ENCODE results near the gene MUSTN1. TPM values are rescaled to one million over a fixed set of nuclear protein-coding genes. Genes with fewer than 3 reads are reported as not detected.

Gene MUSTN1
- total RNA-seq, result not detected in 2 replicates

DNA sequence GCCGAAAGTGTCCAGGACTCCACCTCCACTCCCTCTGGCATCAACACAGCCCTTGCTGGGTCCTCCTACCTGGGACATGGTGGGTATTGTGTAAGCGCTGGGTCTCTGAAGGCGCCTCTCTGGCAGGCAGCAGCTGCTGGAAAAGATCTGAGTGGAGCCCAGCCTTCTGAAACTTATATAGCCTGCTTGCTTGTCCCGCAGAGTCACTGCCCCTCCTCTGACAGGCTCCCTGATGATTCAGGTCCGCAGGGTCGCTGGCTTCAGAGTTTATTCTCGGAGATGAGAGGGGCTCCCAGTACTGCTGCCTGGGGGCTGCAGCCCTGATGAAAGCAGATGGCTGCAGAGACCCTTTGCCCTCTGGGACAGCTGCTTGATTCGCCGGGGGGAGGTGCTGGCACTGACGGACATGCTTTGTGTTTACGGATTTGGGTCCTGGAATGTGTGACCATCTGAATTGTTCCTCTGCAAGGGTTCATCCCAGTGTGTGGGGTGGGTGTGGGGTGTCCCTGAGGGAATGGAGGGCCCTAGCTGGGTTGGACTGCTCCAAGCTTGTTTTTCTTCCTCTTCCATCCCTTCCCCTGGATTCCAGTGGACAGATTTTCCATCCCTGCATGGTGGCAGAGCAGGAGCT lies at the start of gene MUSTN1:
TSS of gene MUSTN1 (minus strand) at position 149 of the 631 bp plus-strand sequence. CDS start at position 78, 71 bp downstream.

DNA sequence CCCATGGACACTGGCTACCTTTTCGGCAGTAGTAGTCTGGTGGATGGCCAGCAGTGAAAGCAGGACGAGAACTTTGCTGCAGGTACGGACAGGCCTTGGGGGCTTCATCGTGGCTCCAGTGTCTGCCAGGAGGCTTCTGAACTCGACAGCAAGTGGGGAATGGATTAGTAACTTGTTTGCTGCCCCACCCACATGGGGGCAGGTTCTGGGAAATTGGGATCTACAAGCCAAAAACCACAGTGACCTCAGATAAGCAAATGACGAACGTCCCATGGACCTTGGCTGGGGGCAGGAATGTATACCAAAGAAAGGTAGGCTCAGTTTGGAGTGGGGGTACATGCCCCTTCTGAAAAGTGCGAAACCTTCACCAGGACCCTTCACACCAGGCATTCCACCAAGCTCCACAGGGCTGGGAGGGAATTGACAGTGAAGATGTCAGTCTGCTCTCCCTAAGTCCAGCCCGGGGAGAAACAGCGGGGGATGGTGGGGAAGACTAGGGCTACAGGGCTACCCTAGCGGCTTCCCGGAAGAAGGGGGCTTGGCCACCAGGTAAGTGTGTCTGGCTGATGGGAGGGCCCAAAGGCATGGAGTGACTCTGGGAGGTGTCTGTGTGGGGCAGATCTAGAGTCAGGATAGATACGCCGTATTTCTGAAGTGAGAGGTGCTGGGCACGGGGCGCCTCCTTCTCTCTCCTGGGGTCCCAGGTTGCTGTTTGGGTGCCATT lies 4.1 kb downstream of the MUSTN1 start, which contains the start of gene ITIH4:
TSS of gene ITIH4 (minus strand) at position 138 of the 724 bp plus-strand sequence. CDS start at position 108, 30 bp downstream.

DNA sequence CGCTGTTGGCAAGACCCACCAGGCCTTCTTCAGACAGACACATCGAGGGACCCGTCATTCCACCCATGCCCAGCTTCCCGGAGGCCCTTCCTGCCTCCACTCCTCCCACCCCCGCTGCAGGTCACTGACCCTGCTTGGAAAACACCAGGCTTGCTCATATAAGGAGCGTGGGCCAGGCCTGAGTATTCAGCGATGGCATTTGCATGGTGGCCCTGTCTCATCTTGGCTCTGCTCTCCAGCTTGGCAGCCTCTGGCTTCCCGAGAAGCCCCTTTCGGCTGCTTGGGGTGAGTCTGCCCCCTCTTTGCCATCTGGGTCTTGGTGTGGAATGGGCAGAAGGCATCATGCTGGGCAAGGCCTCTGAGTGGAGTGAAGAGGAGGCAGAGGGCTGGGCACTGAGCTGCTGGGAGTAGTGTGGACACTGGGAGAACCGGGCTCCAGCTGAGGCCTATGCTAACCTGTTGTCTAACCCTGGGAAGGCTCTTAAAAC lies 40.2 kb downstream of the MUSTN1 start, which contains the start of gene ITIH3:
TSS of gene ITIH3 (plus strand) at position 185 of the 488 bp plus-strand sequence. CDS start at position 193, 8 bp downstream.

Other genes with a start within 250 kb of the MUSTN1 start
- 21.1 and 43.1 TPM in 2 replicates for gene PBRM1, start 149.1 kb downstream of the MUSTN1 start, total RNA-seq
- 76.4 and 77.9 TPM in 2 replicates for gene GNL3, start 149.0 kb downstream of the MUSTN1 start, total RNA-seq
- gene GLT8D1, start 129.2 kb downstream of the MUSTN1 start, total RNA-seq, result 95.6 and 102 TPM in 2 replicates
- 151 and 153 TPM in 2 replicates for gene SPCS1, start 128.9 kb downstream of the MUSTN1 start, total RNA-seq
- gene NEK4, start 64.1 kb downstream of the MUSTN1 start, total RNA-seq, result 9.7 and 12.2 TPM in 2 replicates
- gene ITIH1, start 57.4 kb downstream of the MUSTN1 start, total RNA-seq, result not detected in 2 replicates
- gene ITIH3, start 40.2 kb downstream of the MUSTN1 start, total RNA-seq, result 0.65 and 4.9 TPM in 2 replicates
- gene ITIH4, start 4.3 kb downstream of the MUSTN1 start, total RNA-seq, result 0.49 and 4.5 TPM in 2 replicates
- gene STIMATE, start 62.5 kb upstream of the MUSTN1 start, total RNA-seq, result 11.6 and 12.0 TPM in 2 replicates
- gene SFMBT1, start 211.1 kb upstream of the MUSTN1 start, total RNA-seq, result 1.8 and 2.0 TPM in 2 replicates